Stimulated activated CD4-positive, alpha-beta T cell treated with anti-CD3 and anti-CD28 coated beads, Interleukin-1b, Interleukin-23, amount 100 ng/mL, for 24 hours (primary cell): ENCODE results near the gene HAND1.

Experiments
- DNase-seq, 4 experiments: peaks; one replicate each; pipeline ENCODE4 v3.0.0-alpha.2; 2020; ENCODE audit warnings: low read depth in 4 of 4, low spot score in 1 of 4

HAND1 gene

DNA sequence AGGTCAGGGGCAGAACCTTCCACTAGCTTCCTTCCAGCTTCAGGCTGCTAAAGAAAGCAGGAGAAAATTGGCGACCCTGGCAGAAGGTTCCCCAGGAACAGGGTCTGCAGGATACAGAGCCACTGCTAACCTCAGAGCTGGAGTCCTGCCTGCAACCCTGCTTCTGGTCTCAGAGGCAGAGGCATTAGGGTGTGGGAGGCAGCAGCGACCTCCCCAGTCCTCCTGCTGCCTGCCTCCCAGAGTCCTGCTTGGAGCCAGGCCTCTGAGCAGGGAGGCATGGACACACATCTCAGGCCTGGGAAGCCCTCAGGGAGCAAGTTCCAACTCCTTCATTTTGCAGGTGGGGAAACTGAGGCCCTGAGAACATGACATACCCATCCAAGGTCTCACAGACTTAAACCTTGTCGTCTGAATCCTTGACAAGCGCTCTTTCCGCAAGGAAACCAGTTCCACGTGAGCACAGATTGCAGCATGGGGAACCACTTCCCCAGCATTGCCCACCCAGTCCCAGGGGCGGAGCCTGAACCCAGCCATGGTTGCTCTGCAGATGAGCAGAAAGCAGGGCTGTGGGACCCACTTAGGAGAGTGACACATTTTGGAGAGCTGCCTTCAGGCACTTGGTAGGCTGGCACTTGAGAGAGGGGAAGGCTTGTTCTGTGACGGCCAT, 28.2 kb upstream of the HAND1 start:
- no peak for DNase-seq

DNA sequence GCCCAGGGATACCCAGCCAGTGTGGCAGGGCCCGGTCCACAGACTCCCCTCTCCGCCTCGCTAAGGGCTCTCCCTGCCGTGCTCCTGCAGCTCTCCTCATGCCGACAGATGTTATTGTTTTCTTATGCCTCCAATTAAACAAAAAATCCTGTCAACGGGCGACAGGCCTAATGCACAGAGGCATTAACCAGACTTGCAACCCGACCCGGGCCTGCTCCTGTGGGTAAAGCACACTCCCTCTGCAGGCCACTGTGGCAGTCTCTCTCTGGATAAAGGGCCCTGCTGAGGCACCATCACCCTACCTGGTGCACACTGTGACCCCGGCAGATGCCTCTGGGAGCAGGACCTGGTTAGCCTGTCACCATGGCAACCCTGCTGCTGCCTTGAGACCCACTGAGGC, 27.5 kb upstream of the HAND1 start:
- no peak for DNase-seq

DNA sequence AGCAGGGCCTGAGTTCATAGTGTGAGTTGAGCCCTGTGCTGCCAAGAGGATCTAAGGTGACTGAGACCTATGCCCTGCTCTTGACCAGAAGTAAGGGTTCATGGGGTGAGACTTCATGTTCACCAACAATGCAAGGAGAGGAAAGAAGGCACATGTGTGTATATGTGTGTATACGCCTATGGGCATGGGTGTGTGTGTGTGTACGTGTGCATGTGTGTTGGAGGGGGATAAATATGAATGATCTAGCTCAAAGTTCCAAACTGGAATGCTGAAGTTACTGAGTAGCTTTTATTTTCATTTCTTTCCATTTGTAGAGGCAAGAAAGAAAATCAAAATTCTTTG, 25.6 kb upstream of the HAND1 start:
- DNase-seq = no peak

- DNase-seq = no peak
Measured at GRCh38 chr5:154502180-154502579, 24.2 kb upstream of the HAND1 start.

GRCh38 chr5:154501566-154501965, 23.5 kb upstream of the HAND1 start:
- no peak for DNase-seq

DNA sequence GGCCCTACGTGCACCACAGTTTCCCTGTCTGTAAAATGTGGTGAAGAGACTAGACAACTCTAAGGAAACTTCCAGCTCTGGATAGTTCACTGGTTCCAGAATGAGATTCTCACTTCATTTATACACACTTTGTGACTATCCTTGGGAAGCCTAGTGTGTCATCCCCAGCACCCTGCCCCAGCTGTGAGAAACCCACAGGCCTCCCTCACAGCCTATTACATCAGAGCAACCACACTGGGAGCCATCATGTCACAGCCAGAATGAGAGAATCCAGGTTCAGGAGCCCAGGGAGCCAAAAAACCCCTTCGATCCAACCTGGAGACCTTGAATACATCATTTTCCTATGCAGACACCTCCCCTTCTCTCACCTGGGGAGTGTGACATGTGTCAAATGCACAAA, 21.0 kb upstream of the HAND1 start:
- no peak for DNase-seq

DNA sequence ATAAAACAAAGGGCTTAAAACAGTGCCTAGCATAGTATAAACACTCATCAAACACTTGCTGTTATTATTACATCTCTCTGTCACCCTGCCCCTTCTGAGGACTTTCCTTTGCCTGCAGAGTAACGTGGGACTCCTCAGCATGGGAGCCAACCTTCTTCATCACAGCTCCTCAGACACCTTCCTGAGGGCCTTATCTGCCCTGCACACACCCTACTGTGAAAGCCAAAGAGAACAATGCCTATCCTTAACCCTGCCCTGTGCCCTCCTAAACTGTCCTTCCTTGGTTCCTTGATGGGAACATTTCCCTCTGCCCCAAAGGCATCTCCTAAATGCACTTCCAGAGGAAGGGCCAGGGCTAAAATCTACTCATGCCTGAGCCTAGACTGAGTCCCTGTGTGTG, 20.6 kb upstream of the HAND1 start:
- no peak for DNase-seq

DNA sequence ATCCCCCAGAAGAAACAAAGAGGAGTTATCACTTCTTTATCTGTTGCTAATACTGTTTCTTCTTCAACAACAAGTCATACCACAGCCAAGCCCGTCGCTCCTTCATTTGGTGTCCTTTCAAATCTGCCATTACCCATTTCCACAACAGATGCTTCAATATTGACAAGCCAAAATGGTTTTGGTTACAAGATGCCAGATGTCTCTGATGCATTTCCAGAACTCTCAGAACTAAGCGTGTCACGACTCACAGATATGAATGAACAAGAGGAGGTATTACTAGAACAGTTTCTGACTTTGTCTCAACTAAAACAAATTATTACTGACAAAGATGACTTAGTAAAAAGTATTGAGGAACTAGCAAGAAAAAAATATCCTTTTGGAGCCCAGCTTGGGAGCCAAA, 16.0 kb upstream of the HAND1 start:
- no peak for DNase-seq

DNA sequence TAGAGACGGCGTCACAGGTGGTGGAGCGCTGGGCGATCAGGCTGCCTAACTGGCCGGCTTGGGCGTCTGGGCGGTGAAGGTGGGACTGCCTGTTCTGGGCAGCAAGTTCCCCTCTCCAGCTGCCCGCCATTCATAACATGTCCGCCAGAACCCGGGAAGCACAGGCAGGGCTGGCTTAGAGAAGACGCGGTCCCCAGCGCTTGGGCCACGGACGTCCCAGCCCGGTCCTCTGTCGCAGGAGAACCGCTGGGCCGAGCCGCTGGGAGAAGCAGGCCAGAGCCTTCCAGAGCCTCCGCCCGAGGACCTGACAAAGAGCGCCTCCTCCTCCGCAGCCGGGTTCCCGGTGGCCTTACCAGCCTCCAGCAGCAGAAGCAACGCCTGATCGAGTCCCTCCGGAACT, 15.2 kb upstream of the HAND1 start:
- DNase-seq = no peak

- DNase-seq = no peak
Measured at GRCh38 chr5:154491941-154492340, 13.9 kb upstream of the HAND1 start.

DNA sequence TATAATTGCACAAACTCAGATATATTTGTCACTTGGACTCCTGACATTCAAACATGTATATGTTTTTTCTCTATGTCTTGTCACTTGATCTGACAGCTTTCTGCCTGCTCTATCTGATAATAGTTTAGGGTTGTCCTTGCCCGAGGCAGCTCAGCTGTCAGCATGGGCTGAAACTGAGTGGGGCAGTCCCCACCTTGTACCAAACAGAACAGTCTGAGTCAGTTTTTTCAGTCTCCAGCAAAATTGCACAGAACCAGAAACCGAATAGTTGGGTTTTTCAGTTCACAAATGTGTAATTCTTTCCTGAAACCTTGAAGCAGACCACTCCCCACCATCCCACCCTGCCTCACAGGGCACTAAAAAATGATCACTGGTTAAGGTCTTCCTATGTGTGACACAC, 9.5 kb upstream of the HAND1 start:
- peak in 1 of 4 experiments; percentile 45 for DNase-seq

DNA sequence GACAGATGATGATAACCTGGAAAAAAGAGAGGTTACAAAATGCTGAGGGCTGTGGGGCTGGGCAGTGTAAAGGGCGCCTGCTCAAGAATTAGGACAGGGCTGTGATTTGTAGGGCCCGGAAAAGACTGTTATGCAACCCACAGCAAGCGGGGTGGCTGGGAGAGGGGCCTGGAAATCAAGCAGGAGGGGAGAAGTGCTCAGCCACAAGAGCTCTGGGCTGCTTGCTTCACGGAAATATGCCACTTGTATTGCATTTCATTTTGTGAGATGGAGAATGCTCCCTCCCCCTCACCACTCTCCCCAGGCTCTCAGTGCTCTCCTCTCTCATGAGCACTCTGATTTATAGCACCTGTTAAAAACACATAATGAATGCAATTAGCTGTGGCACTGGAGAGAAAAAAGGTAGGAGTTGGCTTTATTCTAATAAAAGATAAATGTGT, 8.4 kb upstream of the HAND1 start:
- no peak for DNase-seq

- no peak for DNase-seq
Measured at GRCh38 chr5:154485850-154486426, 7.9 kb upstream of the HAND1 start.

- DNase-seq = no peak
Measured at GRCh38 chr5:154485096-154485491, 7.1 kb upstream of the HAND1 start.

DNA sequence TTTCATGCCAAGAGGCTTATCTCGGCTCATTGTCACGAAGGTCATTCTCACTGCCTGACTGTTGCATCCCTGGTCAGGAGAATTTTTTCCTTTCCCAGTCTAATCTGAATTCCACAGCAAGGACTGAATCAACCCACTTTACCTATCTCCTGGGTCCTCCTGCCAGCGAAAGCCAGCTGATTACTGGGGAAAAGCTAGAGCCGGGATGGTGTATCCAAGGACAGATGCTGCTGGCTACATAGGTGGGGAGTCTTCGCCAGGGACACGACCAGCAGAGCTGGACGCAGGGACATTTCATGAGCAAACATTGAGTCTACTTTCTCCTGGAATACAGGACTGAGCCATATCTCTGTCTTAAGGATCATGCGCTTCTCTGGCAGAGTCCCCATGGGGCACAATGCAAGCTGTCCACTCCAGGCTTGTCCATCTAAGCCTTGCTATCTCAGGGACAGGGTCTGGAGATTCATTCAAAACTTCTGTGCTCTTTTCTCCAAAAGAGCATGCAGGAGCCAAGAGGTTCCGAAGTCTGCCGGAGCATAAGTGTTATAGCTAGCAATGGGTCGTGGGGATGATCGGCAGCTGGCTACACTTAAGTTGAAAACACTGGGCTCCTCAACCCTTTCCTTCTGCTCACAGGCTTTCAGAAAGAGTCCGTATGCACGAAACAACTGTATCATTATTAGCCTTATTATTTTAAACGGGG, 6.5 kb upstream of the HAND1 start:
- DNase-seq = no peak

GRCh38 chr5:154483654-154484392, 5.8 kb upstream of the HAND1 start:
- DNase-seq = no peak

- no peak for DNase-seq
Measured at GRCh38 chr5:154482528-154483449, 4.8 kb upstream of the HAND1 start.

DNA sequence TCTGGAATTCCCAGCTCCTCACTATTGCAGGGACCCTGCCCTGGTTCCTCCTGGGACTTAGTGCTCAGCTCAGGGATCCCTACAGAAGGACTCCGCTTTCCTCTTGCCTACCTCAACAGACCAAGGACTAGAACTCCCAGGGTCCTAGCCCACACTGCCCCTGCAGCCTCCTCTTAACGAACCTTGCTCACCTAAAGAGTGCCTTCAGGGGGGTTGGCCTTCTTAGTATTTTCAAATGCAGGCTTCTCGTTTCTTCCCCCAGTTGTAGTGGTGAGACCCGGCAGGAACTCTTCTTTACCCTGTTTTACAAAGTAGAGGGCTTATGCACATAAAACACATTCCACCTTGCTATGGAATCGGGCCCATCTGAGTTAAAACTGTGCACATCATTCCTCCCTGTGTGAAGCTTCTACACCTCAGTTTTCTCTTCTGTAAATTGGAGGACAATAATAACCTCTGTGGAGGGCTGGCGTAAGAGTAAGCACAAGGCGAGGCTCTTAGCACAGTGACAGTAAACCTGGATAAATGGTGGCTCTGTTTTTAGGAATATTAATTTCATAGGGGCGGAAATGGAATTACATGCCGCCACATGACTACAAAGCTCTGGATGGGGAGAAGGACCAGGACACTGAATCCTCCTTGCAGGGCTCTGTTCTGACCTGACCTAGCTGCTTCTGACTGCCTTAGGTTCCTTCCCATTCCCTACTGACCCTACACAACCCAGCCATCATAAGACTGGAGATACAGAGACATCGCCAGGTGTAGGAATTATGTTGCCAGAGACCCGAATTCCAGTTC, 3.8 kb upstream of the HAND1 start:
- no peak for DNase-seq

GRCh38 chr5:154480847-154481246, 2.8 kb upstream of the HAND1 start:
- DNase-seq = no peak
